ENCODE measurements around the gene SNRPA. TPM values are rescaled to one million over a fixed set of nuclear protein-coding genes. Genes with fewer than 3 reads are reported as not detected.
A peak's percentile ranks its signal among the peaks of the same experiment; 100 is the strongest.

Gene SNRPA
- total and polyA plus RNA-seq, 2 of the 13 experiments (the other 11 are each of a cell fraction or from before 2014, with no cell fraction given), result 59.6 to 162 TPM

DNA sequence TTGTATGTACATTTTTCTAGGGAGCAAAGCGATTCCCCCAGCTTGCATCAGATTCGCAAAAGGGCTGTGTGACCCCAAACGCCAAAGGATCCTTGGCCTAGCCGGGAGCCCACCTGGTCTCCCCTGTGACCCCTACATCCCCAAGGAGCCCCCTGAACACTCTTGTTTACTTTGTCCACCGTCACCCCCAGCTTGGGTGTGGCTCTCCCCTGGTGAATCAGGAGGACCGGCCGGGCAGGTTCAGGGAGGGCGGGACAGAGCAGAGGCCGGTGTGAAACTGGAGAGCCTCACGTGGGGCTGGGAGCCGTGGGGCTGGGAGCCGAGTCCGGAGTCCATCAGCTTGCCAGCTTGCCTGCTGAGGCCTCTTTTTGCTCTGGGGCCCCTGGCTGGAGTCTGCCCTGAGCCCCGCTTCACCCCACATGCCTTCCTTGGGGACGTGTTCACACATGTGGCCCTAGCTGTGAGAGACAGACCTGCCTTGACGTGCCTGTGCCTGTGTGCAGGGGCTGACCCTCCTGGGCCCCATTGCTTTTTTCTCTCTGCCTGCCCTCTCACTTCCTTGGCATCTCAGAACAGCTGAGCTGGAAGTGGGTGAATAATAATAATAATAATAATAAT, 32.1 kb upstream of the SNRPA start (continued):
- peak; percentile 27 for TF ChIP-seq PHF8 (CRISPR knock-in tag; IDR thresholded peaks at IDR 0.05)
- peak; percentile 54; the same call in 1 of the 2 replicates for TF ChIP-seq ZNF788 (CRISPR knock-in tag; IDR thresholded peaks at IDR 0.05; ENCODE audit: borderline replicate concordance)
- TF ChIP-seq, protein P1, sequence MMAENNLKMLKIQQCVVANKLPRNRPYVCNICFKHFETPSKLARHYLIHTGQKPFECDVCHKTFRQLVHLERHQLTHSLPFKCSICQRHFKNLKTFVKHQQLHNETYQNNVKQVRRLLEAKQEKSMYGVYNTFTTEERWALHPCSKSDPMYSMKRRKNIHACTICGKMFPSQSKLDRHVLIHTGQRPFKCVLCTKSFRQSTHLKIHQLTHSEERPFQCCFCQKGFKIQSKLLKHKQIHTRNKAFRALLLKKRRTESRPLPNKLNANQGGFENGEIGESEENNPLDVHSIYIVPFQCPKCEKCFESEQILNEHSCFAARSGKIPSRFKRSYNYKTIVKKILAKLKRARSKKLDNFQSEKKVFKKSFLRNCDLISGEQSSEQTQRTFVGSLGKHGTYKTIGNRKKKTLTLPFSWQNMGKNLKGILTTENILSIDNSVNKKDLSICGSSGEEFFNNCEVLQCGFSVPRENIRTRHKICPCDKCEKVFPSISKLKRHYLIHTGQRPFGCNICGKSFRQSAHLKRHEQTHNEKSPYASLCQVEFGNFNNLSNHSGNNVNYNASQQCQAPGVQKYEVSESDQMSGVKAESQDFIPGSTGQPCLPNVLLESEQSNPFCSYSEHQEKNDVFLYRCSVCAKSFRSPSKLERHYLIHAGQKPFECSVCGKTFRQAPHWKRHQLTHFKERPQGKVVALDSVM (CRISPR knock-in tag; IDR thresholded peaks at IDR 0.05), result no peak
- TF ChIP-seq ZNF225 (CRISPR knock-in tag; IDR thresholded peaks at IDR 0.05), result no peak
- TF ChIP-seq EEA1 (CRISPR knock-in tag; IDR thresholded peaks at IDR 0.05; ENCODE audit: borderline replicate concordance), result no peak
- TF ChIP-seq HNF4A (CRISPR knock-in tag; IDR thresholded peaks at IDR 0.05), result peak; percentile 95
- no peak for TF ChIP-seq KLF13 (CRISPR knock-in tag; IDR thresholded peaks at IDR 0.05)
- peak; percentile 46; the same call in 1 of the 2 replicates for TF ChIP-seq ZNF292 (CRISPR knock-in tag; IDR thresholded peaks at IDR 0.05; ENCODE audit: borderline replicate concordance, low read depth)
- TF ChIP-seq, protein P2, sequence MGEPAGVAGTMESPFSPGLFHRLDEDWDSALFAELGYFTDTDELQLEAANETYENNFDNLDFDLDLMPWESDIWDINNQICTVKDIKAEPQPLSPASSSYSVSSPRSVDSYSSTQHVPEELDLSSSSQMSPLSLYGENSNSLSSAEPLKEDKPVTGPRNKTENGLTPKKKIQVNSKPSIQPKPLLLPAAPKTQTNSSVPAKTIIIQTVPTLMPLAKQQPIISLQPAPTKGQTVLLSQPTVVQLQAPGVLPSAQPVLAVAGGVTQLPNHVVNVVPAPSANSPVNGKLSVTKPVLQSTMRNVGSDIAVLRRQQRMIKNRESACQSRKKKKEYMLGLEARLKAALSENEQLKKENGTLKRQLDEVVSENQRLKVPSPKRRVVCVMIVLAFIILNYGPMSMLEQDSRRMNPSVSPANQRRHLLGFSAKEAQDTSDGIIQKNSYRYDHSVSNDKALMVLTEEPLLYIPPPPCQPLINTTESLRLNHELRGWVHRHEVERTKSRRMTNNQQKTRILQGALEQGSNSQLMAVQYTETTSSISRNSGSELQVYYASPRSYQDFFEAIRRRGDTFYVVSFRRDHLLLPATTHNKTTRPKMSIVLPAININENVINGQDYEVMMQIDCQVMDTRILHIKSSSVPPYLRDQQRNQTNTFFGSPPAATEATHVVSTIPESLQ (CRISPR knock-in tag; conservative IDR thresholded peaks at IDR 0.05), result no peak
- TF ChIP-seq ZFYVE20 (CRISPR knock-in tag; IDR thresholded peaks at IDR 0.05; ENCODE audit: borderline replicate concordance, low read depth), result no peak
- TF ChIP-seq AHR (CRISPR knock-in tag; IDR thresholded peaks at IDR 0.05), result no peak
- TF ChIP-seq HMGA1 (CRISPR knock-in tag; conservative IDR thresholded peaks at IDR 0.05), result no peak
- TF ChIP-seq ZNF572 (CRISPR knock-in tag; IDR thresholded peaks at IDR 0.05), result no peak
- TF ChIP-seq HNRNPK (IDR thresholded peaks at IDR 0.05; ENCODE audit: low read depth, low read length, poor library complexity, severe bottlenecking), result no peak
- TF ChIP-seq, protein P3, sequence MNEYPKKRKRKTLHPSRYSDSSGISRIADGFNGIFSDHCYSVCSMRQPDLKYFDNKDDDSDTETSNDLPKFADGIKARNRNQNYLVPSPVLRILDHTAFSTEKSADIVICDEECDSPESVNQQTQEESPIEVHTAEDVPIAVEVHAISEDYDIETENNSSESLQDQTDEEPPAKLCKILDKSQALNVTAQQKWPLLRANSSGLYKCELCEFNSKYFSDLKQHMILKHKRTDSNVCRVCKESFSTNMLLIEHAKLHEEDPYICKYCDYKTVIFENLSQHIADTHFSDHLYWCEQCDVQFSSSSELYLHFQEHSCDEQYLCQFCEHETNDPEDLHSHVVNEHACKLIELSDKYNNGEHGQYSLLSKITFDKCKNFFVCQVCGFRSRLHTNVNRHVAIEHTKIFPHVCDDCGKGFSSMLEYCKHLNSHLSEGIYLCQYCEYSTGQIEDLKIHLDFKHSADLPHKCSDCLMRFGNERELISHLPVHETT (CRISPR knock-in tag; conservative IDR thresholded peaks at IDR 0.05), result no peak
- TF ChIP-seq GLMP (CRISPR knock-in tag; IDR thresholded peaks at IDR 0.05; ENCODE audit: borderline replicate concordance), result no peak
- TF ChIP-seq ZNF17 (CRISPR knock-in tag; IDR thresholded peaks at IDR 0.05), result no peak
- TF ChIP-seq, protein P4, sequence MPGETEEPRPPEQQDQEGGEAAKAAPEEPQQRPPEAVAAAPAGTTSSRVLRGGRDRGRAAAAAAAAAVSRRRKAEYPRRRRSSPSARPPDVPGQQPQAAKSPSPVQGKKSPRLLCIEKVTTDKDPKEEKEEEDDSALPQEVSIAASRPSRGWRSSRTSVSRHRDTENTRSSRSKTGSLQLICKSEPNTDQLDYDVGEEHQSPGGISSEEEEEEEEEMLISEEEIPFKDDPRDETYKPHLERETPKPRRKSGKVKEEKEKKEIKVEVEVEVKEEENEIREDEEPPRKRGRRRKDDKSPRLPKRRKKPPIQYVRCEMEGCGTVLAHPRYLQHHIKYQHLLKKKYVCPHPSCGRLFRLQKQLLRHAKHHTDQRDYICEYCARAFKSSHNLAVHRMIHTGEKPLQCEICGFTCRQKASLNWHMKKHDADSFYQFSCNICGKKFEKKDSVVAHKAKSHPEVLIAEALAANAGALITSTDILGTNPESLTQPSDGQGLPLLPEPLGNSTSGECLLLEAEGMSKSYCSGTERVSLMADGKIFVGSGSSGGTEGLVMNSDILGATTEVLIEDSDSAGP (CRISPR knock-in tag; IDR thresholded peaks at IDR 0.05; ENCODE audit: borderline replicate concordance), result peak; percentile 69
- TF ChIP-seq, protein P5, sequence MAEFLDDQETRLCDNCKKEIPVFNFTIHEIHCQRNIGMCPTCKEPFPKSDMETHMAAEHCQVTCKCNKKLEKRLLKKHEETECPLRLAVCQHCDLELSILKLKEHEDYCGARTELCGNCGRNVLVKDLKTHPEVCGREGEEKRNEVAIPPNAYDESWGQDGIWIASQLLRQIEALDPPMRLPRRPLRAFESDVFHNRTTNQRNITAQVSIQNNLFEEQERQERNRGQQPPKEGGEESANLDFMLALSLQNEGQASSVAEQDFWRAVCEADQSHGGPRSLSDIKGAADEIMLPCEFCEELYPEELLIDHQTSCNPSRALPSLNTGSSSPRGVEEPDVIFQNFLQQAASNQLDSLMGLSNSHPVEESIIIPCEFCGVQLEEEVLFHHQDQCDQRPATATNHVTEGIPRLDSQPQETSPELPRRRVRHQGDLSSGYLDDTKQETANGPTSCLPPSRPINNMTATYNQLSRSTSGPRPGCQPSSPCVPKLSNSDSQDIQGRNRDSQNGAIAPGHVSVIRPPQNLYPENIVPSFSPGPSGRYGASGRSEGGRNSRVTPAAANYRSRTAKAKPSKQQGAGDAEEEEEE (CRISPR knock-in tag; IDR thresholded peaks at IDR 0.05; ENCODE audit: borderline replicate concordance), result no peak

Measured in HepG2 (cell line).